Effector memory CD4-positive, alpha-beta T cell (primary cell): ENCODE measurements around the gene GRIK4.
"Not testable (repeated sequence)": the region's sequence is repeated elsewhere in the genome, so short reads cannot be mapped to it uniquely, and the experiment has no call there.

Source experiments
- DNase-seq, 3 donors: peaks; one replicate each; pipeline ENCODE4 v3.0.0-alpha.2; 2020
- H3K27ac ChIP-seq: 2 replicates; pipeline ENCODE4 v1.7.0; 2013; ENCODE audit warnings: mild to moderate bottlenecking, low read length, moderate library complexity; ENCODE audit not compliant: insufficient read depth, poor library complexity, severe bottlenecking
- H3K27me3 ChIP-seq: replicated peaks from 2 replicates; pipeline ENCODE4 v1.7.0; 2013; ENCODE audit warnings: mild to moderate bottlenecking, low read length; ENCODE audit not compliant: insufficient read depth, control insufficient read depth, poor library complexity, severe bottlenecking
- H3K36me3 ChIP-seq: 2 replicates; pipeline ENCODE4 v1.7.0; 2013; ENCODE audit warnings: mild to moderate bottlenecking, low read length, moderate library complexity; ENCODE audit not compliant: control insufficient read depth, insufficient read depth
- H3K4me1 ChIP-seq: 2 replicates; pipeline ENCODE4 v1.7.0; 2013; ENCODE audit warnings: low read length, mild to moderate bottlenecking; ENCODE audit not compliant: control insufficient read depth, insufficient read depth, poor library complexity, severe bottlenecking
- H3K4me3 ChIP-seq: 2 replicates; pipeline ENCODE4 v1.7.0; 2013; ENCODE audit warnings: low read length, low read depth, mild to moderate bottlenecking; ENCODE audit not compliant: insufficient read depth, poor library complexity, severe bottlenecking
- H3K9me3 ChIP-seq: 2 replicates; pipeline ENCODE4 v1.7.0; 2013; ENCODE audit warnings: mild to moderate bottlenecking, low read length, moderate library complexity; ENCODE audit not compliant: control insufficient read depth

The GRIK4 gene

DNA sequence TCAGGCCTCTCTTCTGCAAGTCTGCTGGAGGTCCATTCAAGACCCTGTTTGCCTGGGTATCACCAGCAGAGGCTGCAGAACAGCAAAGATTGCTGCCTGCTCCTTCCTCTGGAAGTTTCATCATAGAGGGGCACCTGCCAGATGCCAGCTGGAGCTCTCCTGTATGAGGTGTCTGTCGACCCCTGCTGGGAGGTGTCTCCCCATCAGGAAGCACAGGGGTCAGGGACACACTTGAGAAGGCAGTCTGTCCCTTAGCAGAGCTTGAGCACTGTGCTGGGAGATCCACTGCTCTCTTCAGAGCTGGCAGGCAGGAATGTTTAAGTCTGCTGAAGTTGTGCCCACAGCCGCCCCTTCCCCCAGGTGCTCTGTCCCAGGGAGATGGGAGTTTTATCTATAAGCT is 254.2 kb downstream of the GRIK4 start:
- not testable (repeated sequence) for H3K36me3 ChIP-seq, H3K27ac ChIP-seq, H3K4me1 ChIP-seq, H3K9me3 ChIP-seq, H3K4me3 ChIP-seq, DNase-seq, H3K27me3 ChIP-seq

DNA sequence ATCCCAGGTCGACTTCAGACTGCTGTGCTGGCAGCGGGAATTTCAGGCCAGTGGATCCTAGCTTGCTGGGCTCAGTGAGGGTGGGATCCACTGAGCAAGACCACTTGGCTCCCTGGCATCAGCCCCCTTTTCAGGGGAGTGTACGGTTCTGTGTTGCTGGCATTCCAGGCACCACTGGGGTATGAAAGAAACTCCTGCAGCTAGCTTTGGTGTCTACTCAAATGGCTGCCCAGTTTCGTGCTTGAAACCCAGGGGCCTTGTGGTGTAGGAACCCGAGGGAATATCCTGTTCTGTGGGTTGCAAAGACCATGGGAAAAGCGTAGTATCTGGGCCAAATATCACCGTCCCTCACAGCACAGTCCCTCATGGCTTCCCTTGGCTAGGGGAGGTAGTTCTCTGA is 254.8 kb downstream of the GRIK4 start:
- no peaks in the 10 kb centered on the region for H3K9me3 ChIP-seq
- no peak overlapping the region for H3K27ac ChIP-seq
- no peaks in the 10 kb centered on the region for H3K4me1 ChIP-seq
- no peaks in the 10 kb centered on the region for H3K36me3 ChIP-seq
- DNase-seq, result no peak
- H3K27me3 ChIP-seq, result no peaks in the 10 kb centered on the region
- H3K4me3 ChIP-seq, result no peak overlapping the region

DNA sequence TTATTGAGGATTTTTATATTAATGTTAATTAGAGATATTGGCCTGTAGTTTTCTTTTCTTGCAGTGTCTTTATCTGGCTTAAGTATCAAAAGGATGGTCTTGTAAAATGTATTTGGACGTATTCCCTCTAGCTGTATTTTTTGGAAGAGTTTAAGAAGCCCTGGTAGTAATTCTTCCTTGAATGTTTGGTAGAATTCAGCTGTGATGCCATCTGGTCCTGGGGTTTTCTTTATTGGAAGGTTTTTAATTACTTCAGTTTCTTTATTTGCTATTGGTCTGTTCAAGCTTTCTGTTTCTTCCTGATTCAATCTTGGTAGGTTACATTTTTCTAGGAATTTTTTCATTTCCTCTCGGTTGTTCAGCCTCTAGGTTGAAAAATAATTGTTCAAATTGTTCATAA is 257.4 kb downstream of the GRIK4 start:
- no peaks in the 10 kb centered on the region for H3K27me3 ChIP-seq
- no peaks in the 10 kb centered on the region for H3K9me3 ChIP-seq
- DNase-seq, result no peak
- no peaks in the 10 kb centered on the region for H3K4me1 ChIP-seq
- no peak overlapping the region for H3K27ac ChIP-seq
- no peaks in the 10 kb centered on the region for H3K36me3 ChIP-seq
- no peak overlapping the region for H3K4me3 ChIP-seq

DNA sequence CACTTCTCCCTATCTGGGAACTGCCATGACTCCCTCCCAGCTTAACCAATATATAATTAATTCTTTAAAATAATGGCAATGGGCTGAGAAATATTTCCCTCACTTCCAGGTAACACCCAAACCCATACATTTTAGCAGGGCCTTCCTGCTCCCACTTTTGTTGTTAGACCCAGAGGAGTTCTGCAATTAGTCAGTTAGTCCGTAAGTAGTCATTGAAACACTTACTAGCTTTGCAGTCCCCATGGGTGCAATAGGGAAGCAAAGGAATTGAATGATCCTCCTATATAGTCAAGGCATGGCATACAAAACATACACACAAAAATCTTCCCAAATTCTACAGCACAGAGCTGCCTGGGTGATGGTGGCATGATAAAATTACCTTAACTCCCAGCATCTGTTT is 258.4 kb downstream of the GRIK4 start:
- Histone ChIP-seq H3K4me1 (no peaks in the 10 kb centered on the region), H3K36me3 (no peaks in the 10 kb centered on the region), H3K27me3 (no peaks in the 10 kb centered on the region), H3K27ac (no peak overlapping the region), H3K4me3 (no peak overlapping the region), H3K9me3 (no peaks in the 10 kb centered on the region)
- DNase-seq, result no peak

DNA sequence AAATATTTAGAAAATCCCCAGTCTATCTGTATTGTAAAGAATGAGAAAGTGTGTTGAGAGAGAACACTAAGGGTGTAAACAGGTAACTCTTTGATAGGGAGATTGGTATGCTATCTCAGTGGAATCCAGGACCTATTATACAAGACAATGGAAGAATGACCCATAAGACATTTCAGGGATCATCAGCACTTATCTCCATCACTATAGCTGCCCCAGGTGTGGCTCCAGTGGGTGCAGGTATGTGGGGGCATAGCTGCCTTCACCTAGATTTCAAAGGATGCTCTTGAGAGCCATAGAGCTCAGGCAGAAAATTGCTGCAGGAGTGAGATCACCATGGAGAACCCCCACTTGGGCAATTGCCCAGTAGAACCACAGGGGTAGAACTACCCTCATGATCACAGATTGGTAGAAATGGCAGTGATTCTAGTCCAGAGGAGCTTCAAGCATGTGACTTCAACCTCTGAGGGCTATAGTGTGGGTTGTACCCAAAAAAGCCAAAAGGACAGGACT is 260.1 kb downstream of the GRIK4 start:
- Histone ChIP-seq H3K27me3 (no peaks in the 10 kb centered on the region), H3K4me3 (no peak overlapping the region), H3K27ac (no peak overlapping the region), H3K9me3 (no peaks in the 10 kb centered on the region), H3K36me3 (no peaks in the 10 kb centered on the region), H3K4me1 (no peaks in the 10 kb centered on the region)
- DNase-seq, result no peak

DNA sequence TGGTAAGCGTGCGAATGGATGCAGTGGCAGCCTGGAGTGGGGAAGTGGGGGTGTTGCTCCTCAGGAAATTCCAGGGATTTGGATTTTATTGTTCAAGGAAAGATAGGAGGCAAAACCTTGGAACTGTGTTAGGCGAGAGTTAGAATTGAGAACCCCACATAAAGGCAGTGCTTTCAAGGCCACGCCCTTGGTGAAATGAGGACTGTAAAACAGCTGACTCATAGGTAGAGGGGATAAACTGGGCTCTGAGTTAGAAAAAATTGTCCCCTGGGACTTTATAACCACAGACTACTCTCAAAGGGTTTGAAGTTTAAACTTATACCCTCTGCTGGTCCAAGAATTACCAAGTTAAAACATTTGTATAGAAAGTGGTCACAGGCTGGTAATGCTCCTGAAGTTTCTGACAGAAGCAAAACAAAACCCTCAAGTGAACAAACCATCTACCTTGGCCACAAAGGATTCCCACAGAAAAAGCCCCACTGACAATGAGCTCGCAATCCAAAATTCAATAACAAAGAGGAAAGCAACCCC is 262.0 kb downstream of the GRIK4 start:
- Histone ChIP-seq H3K36me3 (no peaks in the 10 kb centered on the region), H3K9me3 (no peaks in the 10 kb centered on the region), H3K27me3 (no peaks in the 10 kb centered on the region), H3K4me1 (no peaks in the 10 kb centered on the region), H3K27ac (no peak overlapping the region), H3K4me3 (no peak overlapping the region)
- no peak for DNase-seq

DNA sequence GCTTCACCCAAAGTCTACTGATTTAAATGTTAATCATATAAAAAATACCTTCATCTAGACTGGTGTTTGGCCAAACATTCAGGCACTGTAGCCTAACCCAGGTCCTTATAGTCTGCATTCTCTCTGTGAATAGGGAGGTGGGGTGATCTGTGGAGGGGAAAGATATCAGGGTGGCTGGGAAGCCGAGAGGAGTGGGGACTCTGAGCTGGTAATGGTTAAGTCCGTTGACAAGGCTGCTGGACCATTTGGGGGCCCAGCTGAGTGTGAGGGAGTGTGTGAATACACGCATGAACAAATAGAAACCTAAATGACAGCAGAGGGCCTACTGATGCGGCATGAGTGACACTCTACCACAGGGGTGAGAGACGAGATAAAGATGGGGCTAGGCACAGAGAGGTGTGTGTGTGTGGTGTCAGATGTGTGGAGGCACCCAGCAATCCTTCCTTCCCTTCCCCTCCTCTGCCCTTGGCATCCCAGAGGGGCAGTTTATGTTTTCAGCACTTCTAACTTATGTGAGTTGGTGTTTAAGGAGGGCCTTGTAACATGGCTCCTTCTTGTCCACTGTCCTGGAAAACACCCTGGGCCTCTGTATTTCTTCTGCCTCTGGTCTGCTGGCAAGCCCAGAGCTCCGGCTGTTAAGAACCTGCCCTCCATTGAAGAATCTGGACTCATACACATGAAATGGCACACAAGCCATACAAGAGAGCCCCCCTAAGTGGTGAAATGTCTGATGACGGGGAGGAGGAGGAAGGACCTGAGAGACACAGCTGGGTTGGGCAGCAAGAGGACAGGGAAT is 263.2 kb downstream of the GRIK4 start:
- Histone ChIP-seq H3K27ac (no peak overlapping the region), H3K4me3 (no peak overlapping the region), H3K27me3 (no peaks in the 10 kb centered on the region), H3K36me3 (no peaks in the 10 kb centered on the region), H3K4me1 (no peaks in the 10 kb centered on the region), H3K9me3 (no peaks in the 10 kb centered on the region)
- DNase-seq, result no peak

DNA sequence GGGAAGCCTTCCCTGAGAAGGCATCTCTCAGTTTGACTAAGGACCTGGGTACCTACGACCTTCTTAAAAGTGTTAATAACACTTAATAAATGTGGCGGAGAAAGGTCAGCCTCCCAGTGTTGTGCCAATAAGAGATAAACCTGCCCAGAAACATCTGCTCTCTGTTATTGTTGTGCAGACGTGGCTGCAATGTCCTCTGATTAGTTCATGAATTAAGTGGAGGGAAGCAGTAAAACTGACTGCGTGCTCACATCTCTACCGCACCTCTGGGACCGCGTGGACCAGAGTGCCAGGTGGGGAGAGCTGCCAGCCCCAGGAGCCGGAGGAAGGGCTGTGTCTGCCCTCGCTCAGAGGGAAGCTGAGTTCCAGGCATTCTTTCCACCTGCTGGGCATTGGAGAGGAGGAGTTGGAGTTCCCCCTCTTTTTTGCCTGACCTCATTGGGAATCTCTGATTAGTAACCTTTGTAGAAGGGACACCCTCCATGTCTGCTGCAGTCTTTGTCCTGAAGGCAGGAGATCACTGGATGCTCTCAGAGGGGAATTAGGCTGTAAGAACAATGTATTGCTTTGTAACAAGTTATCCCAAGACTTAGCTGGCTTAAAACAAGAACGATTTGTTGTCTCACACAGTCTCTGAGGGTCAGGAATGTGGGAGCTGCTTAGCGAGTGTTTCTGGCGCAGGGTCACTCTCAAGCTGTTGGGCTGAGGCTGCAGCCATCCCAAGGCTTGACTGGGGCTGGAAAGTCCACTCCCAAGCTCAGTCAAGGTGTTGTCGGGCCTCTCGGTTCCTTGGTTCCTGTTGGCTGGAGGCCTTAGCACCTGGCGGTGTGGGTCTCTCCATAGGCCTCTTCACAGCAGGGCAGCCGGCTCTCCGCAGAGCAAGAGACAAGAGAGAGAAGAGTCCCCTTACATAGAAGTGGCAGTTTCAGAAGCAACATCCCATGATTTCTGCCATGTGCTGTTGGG is 264.7 kb downstream of the GRIK4 start:
- Histone ChIP-seq H3K4me1 (no peaks in the 10 kb centered on the region), H3K9me3 (no peaks in the 10 kb centered on the region), H3K36me3 (no peaks in the 10 kb centered on the region), H3K4me3 (no peak overlapping the region), H3K27ac (no peak overlapping the region), H3K27me3 (no peaks in the 10 kb centered on the region)
- DNase-seq, result no peak

DNA sequence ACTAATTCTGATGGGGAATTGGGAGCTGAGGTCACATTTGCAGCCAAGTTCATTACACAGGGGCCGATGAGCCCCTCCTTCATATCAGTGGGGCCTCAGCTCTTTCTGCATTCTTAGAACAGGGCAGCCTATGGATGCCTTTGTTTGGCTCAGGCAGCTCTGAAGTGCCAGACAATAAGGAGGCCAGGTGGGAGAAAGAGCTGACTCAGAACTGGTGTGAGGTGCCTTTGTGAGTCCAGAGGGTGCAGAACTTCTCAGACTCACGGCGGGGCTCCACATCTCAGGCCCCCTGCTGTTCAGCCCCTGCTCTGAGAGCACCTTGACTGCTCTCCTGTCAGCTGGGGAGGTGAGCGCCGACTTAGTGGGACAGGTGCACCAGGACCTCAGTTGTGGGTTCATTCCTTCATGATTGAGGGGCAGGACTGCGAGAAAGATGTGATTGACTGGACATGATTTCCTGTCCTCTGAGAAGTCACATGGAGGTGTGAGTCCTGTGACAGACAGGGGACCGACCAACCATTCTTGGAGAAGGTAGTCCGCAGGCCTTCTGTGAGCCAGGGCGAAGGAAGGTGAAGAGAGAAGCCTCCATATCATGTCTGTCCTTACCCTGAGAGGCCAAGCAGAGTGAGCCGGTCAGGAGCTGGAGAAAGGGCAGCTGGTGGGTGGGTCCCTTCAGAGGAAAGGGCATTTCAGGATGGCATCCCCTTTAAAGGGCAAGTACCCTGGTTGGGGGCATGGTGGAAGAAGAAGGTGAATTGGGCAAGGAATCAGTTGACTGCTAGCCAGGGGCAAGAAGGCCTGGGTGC is 267.3 kb downstream of the GRIK4 start:
- Histone ChIP-seq H3K36me3 (no peaks in the 10 kb centered on the region), H3K4me3 (no peak overlapping the region), H3K27me3 (no peaks in the 10 kb centered on the region), H3K27ac (no peak overlapping the region), H3K4me1 (no peaks in the 10 kb centered on the region), H3K9me3 (no peaks in the 10 kb centered on the region)
- DNase-seq, result no peak
